ENCODE measurements around the gene ATXN1.
A peak's percentile ranks its signal among the peaks of the same experiment; 100 is the strongest.
"Not testable (repeated sequence)": the region's sequence is repeated elsewhere in the genome, so short reads cannot be mapped to it uniquely, and the experiment has no call there.

ATXN1 gene

DNA sequence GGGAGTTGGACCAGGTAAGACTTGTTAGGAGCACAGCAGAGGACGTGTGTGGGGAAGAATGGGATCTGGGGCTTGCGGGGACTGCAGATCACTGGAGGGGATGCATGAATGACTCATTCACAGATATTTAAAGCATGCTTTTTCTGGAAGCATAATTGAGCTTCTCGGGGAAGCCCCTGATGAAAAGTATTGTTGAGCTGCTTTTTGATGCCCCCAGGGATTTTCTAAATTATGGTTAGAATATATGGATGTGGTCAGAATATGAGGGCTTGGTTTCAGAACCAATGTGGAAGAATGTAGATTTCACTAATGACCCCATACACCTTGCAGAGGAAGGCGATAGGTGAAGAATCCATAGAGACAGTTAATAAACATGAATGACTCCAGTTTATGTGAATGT lies 486.8 kb downstream of the ATXN1 start:
- DNase-seq (ENCODE audit: low spot score), result no peak

GRCh38 chr6:16273256-16273655 lies 488.0 kb downstream of the ATXN1 start:
- peak; percentile 29 for DNase-seq (ENCODE audit: low spot score)

DNA sequence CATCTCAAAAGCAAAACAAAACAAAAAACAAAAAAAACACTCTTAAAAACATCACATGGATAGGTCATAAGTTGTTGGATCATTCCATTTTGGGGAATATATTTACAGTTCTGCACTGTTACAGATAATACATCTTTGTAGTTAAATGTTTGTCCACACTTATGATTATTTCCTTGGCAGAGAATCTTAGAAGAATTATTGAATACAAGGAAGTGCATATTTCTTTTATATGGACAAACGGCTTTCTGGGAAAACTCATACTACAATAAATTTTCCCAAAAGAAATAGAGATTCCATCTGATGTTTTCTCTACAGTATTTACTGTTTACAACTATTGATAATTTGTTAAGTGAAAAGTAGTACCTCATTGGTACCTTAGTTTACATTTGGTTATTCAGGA lies 489.1 kb downstream of the ATXN1 start:
- no peak for DNase-seq (ENCODE audit: low spot score)

GRCh38 chr6:16271428-16271827 lies 489.8 kb downstream of the ATXN1 start:
- DNase-seq (ENCODE audit: low spot score), result no peak

- DNase-seq (ENCODE audit: low spot score), result no peak
Measured at GRCh38 chr6:16270178-16270794, 491.0 kb downstream of the ATXN1 start.

- DNase-seq (ENCODE audit: low spot score), result not testable (repeated sequence)
Measured at GRCh38 chr6:16269442-16270070, 491.7 kb downstream of the ATXN1 start.

GRCh38 chr6:16267428-16268263 lies 493.6 kb downstream of the ATXN1 start:
- no peak for DNase-seq (ENCODE audit: low spot score)

DNA sequence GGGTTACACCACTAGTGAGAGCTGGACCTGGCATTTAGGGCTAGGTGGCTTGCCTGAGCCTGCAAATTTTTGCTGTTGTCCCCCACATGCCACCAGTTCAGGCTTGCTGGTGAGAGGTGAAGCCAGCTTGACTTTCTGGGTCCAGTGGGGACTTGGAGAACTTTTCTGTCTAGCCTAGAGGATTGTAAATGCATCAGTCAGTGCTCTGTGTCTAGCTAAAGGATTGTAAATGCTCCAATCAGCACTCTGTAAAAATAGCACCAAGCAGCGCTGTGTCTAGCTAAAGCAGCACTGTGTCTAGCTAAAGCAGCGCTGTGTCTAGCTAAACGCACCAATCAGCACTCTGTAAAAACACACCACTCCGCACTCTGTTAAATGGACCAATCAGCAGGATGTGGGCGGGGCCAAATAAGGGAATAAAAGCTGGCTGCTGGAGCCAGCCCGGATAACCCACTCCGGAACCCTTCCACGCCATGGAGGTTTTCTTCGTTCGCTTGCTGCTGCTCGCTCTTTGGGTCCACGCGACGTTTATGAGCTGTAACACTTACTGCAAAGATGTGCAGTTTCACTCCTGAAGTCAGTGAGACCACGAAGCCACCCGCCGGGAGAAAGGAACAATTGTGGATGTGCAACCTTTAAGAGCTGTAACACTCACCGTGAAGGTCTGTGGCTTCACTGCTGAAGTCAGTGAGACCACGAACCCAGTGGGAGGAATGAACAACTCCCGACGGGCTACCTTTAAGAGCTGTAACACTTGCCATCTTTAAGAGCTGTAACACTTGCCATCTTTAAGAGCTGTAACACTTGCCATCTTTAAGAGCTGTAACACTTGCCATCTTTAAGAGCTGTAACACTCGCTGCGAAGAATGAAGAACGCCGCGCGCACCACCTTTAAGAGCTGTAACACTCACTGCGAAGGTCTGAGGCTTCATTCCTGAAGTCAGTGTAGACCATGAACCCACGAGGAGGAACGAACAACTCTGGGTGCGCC lies 495.6 kb downstream of the ATXN1 start:
- DNase-seq (ENCODE audit: low spot score), result no peak

GRCh38 chr6:16264785-16265184 lies 496.5 kb downstream of the ATXN1 start:
- no peak for DNase-seq (ENCODE audit: low spot score)

DNA sequence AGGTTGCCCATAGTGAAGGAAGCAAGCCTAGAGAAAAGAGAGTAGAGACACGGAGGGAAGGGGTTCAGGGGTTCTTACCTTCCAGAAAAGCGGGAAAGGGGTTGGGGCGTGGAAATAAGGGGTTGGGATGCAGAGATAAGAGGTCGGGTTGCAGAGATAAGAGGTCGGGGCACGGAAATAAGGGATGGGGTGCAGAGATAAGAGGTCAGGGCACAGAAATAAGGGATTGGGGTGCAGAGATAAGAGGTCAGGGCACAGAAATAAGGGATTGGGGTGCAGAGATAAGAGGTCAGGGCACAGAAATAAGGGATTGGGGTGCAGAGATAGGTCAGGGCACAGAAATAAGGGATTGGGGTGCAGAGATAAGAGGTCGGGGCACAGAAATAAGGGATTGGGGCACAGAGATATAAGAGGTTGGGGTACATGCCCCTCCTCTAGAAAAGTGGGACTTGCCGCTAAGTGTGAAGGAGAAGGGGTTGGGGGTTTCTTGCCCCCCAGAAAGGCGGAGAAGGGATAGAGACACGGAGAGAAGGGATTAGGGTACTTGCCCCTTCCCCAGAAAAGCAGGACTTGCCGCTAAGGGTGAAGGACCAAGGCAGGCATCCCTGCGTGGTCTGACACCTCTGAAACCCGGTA lies 497.7 kb downstream of the ATXN1 start:
- not testable (repeated sequence) for DNase-seq (ENCODE audit: low spot score)

DNA sequence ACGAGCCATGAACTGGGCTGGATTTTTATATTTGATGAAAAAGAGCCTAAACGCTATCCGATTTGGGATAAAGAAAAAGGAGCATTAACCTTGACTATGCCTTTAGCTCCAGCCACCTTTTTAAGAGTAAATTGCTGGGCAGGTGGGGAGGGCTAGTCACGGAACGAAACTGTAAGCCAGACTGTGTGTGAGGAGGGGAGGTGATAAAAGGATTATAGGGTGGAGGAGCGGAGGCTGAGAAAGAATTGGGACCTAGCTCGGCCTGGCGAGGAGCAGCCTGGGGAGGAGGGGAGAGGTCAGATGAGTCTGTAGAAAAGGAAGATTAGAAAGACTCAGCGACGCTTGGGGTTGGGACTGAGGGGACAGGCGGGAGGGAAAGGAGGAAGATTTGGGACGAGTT lies 498.5 kb downstream of the ATXN1 start:
- DNase-seq (ENCODE audit: low spot score), result not testable (repeated sequence)

GRCh38 chr6:16260602-16261001 lies 500.7 kb downstream of the ATXN1 start:
- DNase-seq (ENCODE audit: low spot score), result not testable (repeated sequence)

- not testable (repeated sequence) for DNase-seq (ENCODE audit: low spot score)
Measured at GRCh38 chr6:16259604-16260003, 501.7 kb downstream of the ATXN1 start.

GRCh38 chr6:16258709-16259075 lies 502.6 kb downstream of the ATXN1 start:
- DNase-seq (ENCODE audit: low spot score), result no peak

GRCh38 chr6:16257999-16258708 lies 503.1 kb downstream of the ATXN1 start:
- no peak for DNase-seq (ENCODE audit: low spot score)

GRCh38 chr6:16256781-16257180 lies 504.5 kb downstream of the ATXN1 start:
- no peak for DNase-seq (ENCODE audit: low spot score)

- DNase-seq (ENCODE audit: low spot score), result no peak
Measured at GRCh38 chr6:16254535-16254934, 506.7 kb downstream of the ATXN1 start.

GRCh38 chr6:16253399-16254144 lies 507.7 kb downstream of the ATXN1 start:
- DNase-seq (ENCODE audit: low spot score), result no peak

DNA sequence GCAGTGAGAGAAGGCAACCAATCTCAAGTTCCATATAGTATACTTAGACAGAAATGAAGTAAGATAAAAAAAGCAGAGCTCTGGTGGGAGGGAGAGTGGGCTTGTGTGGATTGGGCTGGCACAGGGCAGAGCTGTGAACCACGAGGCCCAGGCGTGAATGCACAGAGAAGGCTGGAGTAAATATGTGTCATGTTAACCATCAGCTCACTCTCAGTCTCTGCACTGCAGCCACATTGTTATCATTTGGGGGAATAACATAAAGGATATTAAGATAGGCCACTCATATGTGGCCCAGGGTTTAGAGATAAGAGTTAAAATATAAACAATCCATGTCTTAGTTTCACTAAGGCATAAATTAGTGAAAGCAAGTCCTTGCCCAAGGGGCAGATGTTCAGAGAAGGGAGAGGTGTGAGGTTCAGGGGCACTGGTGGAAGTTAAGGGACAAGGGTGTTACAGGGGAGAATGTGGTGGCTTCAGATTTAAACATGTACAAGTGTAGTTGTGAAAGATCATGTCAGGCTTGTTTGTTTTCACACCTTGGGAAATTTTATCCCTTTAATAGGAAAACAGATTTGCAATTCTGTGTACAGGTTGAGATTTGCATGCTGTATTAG lies 508.5 kb downstream of the ATXN1 start:
- DNase-seq (ENCODE audit: low spot score), result no peak

- no peak for DNase-seq (ENCODE audit: low spot score)
Measured at GRCh38 chr6:16251706-16252105, 509.6 kb downstream of the ATXN1 start.

Measured in hepatic stellate cell (primary cell).